HG03442 (cell line): ENCODE data around the gene RHD.
"Not testable (repeated sequence)": the region's sequence is repeated elsewhere in the genome, so short reads cannot be mapped to it uniquely, and the experiment has no call there.

Experiments used
- ATAC-seq: cut with Tn5 transposase; IDR thresholded peaks from one replicate; pipeline ENCODE4 v1.9.1; 2021; ENCODE audit warnings: mild to moderate bottlenecking, moderate library complexity; ENCODE audit not compliant: unreplicated experiment

Gene RHD

GRCh38 chr1:25256578-25256965, 15.7 kb upstream of the RHD start:
- ATAC-seq, result no peak

DNA sequence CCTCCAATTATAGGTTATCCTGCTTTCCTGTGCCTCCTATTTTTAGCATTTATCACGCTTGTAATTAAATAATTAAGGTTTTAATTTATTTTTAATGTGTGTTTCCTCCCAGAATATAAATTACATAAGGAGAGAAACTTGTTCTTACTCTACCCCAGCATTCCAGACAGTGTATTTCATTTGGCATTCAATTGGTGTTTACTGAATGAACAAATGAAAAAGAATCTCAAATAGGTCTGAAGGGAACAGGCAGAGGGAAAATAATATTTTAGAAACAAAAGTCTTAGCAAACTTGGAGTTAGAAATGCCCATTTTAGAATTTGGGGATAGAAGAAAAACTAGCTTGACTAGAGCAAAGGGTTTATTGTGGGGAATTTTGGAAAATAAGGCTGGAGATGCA, 15.1 kb upstream of the RHD start:
- ATAC-seq, result no peak

GRCh38 chr1:25259813-25260212, 12.5 kb upstream of the RHD start:
- ATAC-seq, result not testable (repeated sequence)

GRCh38 chr1:25260336-25260735, 12.0 kb upstream of the RHD start:
- not testable (repeated sequence) for ATAC-seq

DNA sequence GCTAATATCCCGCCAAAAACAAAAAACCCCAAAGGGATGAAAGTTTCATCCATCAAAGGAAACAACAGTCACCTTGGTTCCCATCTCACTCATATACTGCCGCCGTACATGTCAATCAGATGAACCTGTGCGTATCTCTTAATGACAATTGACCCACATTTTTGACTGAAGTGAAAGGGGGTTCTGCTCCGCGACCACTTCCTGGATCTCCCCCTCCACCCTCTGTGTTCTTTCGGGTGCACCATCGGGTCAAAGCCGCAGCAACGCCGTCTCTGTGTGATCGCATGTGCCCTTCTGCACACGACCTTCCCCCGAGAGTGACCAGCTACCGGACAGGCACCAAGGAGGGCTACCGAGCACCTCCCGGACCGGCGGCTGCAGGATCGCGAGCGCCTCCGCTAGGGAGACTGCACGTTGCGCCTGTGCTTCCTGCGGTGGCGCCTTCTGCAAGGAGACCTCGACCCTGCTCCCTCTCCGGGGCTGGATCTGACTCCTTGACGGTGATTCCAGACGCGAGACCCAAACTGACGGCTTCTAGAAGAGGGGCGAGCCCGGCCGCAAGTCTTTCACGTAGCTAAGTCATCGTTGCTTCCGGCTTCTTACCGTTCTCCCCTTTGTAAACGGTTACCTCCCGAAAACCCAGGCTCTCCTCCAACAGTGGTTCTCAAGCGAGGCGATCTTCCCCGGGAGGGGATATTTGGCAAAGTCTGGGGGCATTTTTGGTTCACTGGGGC, 5.6 kb upstream of the RHD start:
- peak; percentile 14 for ATAC-seq

DNA sequence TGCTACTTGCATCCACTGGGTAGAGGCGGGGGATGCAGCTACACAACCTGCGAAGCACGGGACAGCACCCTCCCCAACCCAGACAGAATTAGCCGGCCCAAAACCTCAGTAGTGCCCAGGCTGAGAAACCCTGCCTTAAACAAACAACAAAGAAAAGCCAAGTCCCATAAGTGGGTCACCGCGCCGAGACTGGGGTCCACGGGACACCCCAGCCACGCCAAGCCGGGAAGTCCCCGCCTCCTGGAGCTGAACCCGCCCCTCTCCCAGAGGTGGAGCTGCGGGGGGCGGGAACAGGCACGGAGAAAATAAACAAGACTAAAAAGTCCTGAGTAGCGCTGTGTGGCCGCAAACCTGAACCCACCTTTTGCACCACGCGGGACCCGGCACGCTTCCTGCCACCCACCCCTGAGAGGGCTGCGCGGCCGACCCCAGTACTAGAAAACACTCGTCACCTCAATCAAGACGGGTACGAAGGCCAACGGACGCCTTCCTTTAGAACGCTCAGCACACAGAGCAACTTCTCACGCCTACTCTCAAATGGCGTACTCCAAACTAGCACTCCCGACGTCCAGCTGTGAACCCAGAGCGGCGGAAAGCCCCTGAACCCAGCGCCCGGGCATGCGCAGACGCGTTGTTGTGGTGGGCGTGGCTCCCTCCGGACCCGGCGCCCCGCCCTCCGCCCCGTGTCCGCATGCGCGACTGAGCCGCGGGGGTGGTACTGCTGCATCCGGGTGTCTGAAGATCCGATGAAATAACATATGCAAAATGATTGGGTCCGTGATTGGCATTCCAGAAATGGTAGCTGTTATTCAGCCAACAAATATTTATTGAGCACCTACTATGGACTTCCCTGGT, 4.8 kb upstream of the RHD start:
- ATAC-seq, result peak; percentile 74

GRCh38 chr1:25268143-25268760, 4.1 kb upstream of the RHD start:
- ATAC-seq, result not testable (repeated sequence)

GRCh38 chr1:25275648-25276047, 3.3 kb downstream of the RHD start:
- not testable (repeated sequence) for ATAC-seq

DNA sequence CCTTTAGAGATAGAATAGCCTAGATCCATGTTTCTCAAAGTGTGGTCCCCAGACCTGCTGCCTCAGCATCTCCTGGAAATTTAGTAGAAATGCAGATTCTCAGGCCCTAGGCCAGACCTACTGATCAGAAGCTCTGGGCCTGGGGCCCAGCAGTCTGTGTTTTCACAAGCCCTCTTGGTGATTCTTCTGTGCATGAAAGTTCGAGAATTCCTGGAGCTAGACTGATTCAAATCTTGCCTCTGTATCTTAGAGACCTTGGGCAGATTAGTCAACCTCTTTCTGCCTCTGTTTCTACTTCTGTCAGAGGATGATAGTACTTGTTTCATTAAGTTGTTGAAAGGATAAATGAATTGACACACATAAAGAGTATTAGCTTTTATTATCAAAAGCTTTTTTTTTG, 5.0 kb downstream of the RHD start:
- ATAC-seq, result not testable (repeated sequence)

- ATAC-seq, result not testable (repeated sequence)
Measured at GRCh38 chr1:25278358-25278757, 6.0 kb downstream of the RHD start.

GRCh38 chr1:25278790-25279189, 6.5 kb downstream of the RHD start:
- not testable (repeated sequence) for ATAC-seq

GRCh38 chr1:25279693-25280111, 7.4 kb downstream of the RHD start:
- ATAC-seq, result not testable (repeated sequence)

GRCh38 chr1:25285862-25286261, 13.6 kb downstream of the RHD start:
- ATAC-seq, result not testable (repeated sequence)

- ATAC-seq, result not testable (repeated sequence)
Measured at GRCh38 chr1:25287164-25287563, 14.9 kb downstream of the RHD start.

GRCh38 chr1:25288573-25289101, 16.3 kb downstream of the RHD start:
- not testable (repeated sequence) for ATAC-seq

GRCh38 chr1:25290043-25290442, 17.7 kb downstream of the RHD start:
- not testable (repeated sequence) for ATAC-seq

DNA sequence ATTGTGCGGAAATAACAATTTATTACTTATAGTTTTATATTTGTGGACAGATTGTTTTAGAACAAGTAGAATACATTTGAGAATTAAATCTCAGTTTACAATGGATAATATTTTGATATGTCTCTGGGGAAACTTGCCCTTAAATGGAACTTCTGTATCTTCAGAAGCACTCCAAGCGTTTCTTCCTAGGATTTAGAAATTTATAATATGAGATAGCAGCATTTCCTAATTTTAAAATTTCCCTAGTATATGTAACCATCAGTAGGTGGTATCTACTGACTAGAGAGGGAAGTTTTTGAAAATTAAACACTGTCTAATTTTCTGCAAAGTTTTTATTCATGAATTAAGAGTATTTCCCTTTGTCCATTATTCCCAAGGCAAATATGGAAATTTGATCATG, 21.1 kb downstream of the RHD start:
- not testable (repeated sequence) for ATAC-seq

DNA sequence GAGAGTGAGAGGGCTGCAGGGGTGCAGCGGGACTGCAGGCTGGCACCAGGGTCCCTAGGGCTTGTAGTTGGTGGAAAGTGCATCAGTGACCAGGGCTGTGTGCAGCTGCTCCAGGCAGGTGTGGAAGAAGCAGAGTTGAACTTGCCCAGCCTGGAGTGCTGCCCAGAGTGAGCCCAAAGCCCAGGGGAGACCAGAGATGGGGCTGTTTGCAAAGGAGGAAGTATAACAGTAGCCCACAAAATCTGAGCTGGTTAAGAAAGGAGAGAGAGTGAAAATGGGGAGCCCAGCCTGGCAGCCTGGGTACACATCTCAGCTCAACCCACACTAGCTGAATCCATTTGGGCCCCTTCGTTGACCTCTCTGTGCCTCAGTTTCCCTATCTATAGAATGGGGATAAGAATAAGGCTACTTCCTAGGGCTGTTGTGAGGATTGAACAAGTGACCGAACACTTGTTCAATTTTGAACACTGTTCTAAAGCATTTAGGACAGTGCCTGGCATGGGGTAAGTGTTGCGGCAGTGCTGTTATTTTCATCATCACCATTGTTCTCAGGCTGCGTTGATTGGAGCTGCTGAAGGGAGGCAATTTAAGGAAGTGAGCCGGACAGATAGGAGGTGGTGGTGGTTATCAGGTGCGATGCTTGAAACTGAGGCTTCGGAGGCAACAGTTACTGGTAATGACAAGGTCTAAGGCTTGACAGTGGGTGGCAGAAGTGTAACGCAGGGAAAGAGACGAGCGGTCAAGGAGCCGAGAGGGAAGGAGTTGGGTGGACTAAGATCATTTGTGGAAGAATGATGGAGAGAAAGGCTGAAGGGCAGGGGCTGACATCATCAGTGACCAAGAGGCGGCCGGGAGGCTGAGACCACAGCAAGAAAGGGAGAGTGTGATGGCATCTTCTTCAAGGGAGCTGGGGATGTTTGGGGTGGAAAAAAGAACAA, 22.8 kb downstream of the RHD start:
- not testable (repeated sequence) for ATAC-seq

DNA sequence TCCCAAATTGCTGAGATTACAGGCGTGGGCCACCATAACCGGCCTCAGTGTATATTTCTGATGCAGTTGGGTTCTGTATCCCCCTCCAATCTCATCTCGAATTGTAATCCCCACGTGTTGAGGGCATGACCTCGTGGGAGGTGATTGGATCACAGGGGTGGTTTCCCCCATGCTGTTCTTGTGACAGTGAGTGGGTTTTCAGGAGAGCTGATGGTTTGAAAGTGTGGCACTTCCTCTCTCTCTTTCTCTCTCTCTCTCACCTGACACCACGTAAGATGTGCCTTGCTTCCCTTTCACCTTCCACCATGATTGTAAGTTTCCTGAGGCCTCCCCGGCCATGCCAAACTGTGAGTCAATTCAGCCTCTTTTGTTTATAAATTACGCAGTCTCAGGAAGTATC, 24.2 kb downstream of the RHD start:
- not testable (repeated sequence) for ATAC-seq

DNA sequence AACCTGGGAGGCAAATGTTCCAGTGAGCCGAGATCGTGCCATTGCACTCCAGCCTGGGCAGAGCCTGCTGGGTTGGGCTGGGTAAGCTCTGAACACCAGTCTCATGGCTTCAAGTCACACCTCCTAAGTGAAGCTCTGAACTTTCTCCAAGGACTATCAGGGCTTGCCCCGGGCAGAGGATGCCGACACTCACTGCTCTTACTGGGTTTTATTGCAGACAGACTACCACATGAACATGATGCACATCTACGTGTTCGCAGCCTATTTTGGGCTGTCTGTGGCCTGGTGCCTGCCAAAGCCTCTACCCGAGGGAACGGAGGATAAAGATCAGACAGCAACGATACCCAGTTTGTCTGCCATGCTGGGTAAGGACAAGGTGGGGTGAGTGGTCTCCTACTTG, 28.4 kb downstream of the RHD start:
- not testable (repeated sequence) for ATAC-seq
